NT2/D1 (cell line): ENCODE data around the gene CAB39.

Source experiments
- SUZ12 ChIP-seq: IDR thresholded peaks from 2 replicates; pipeline ENCODE4 v1.6.1; 2011; ENCODE audit not compliant: insufficient read length, insufficient read depth; ENCODE audit errors: extremely low read depth
- YY1 ChIP-seq: IDR thresholded peaks from 2 replicates; pipeline ENCODE4 v1.6.1; 2011; ENCODE audit not compliant: insufficient read length, insufficient read depth
- ZNF274 ChIP-seq: IDR thresholded peaks from 2 replicates; pipeline ENCODE4 v1.6.1; 2011; ENCODE audit warnings: mild to moderate bottlenecking, low read depth, low read length

- TF ChIP-seq SUZ12 (no peak), ZNF274 (no peak), YY1 (no peak)
Measured at GRCh38 chr2:230701308-230701707, 11.3 kb upstream of the CAB39 start.
